GM19452 (cell line): Measurements from ENCODE around the gene RSPH3.
A peak's percentile ranks its signal among the peaks of the same experiment; 100 is the strongest.
"Not testable (repeated sequence)": the region's sequence is repeated elsewhere in the genome, so short reads cannot be mapped to it uniquely, and the experiment has no call there.

Experiments used
- ATAC-seq: cut with Tn5 transposase; IDR thresholded peaks from one replicate; pipeline ENCODE4 v1.9.1; 2021; ENCODE audit not compliant: unreplicated experiment

Gene RSPH3

GRCh38 chr6:159025224-159025623 is 25.2 kb upstream of the RSPH3 start:
- not testable (repeated sequence) for ATAC-seq

DNA sequence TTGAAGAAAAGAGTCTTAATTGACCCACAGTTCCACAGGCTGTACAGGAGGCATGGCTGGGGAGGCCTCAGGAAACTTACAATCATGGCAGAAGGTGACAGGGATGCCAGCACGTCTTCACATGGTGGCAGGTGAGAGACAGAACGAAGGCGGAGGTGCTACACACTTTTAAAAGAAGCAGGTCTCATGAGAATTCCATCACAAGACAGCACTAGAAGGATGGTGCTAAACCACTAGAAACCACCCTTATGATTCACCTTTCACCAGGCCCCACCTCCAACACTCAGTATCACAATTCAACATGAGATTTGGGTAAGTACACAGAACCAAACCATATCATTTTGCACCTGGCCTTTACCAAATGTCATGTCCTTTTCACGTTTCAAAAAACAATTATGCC is 23.9 kb upstream of the RSPH3 start:
- no peak for ATAC-seq

DNA sequence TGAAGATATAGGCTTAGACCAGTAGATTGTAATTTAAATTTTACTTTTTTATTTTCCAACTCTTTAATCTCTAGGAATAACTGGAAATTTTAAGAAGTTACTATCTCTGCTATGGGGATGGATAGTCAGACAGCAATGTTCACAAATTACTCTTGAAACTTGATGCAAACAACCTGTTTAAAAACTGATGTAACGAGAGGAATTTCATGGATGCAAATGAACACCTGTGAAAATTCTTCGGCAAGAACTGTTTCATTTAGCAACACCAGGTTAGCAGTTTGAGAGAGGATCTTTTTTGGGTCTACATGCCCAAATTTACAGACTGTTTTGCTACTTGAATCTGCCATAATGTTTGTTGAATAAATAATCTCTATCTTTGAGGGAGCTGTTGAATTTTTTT is 20.0 kb upstream of the RSPH3 start:
- ATAC-seq: no peak

GRCh38 chr6:159017757-159018559 is 18.0 kb upstream of the RSPH3 start:
- no peak for ATAC-seq

DNA sequence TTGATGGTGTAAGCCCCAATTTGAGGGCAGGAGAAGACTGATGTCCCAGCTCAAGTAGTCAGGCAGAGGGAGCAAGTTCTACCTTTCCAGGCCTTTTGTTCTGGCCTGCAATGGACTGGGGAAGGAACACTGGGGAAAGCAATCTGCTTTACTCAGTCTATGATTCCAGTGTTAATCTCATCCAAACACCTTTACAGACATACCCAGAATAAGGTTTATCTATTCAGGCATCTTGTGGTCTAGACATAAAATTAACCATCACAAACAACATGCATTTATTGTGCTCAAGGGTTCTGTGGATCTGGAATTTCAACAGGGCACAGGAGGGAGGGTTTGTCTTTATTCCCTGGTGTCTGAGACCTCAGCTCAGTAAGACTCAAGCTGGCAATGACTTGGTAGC is 14.4 kb upstream of the RSPH3 start:
- ATAC-seq: no peak

GRCh38 chr6:159013229-159013628 is 13.2 kb upstream of the RSPH3 start:
- no peak for ATAC-seq

- ATAC-seq: no peak
These were observed 12.2 kb upstream of the RSPH3 start for GRCh38 chr6:159012201-159012600.

GRCh38 chr6:159010037-159010612 is 10.1 kb upstream of the RSPH3 start:
- ATAC-seq: not testable (repeated sequence)

GRCh38 chr6:159008656-159009288 is 8.8 kb upstream of the RSPH3 start:
- peak; percentile 69 for ATAC-seq

DNA sequence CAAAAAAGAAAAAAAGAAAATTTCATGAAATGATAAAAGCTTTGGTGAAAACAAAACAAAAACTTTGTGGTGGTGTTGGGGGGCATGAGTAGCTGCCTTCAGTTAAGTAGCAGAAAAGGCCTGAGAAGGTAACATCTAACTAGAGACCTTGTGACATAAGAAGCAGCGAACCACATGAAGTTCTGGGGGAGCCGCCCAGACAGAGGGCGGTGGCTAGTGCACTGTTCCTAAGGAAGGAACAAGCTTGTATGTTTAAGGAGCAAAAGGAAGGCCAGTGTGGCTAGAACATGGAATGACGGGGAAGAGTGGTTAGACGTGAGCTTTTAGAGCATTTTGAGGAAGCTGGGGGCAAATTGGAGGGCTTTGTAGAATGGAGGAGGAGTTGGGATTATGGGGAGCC is 7.5 kb upstream of the RSPH3 start:
- no peak for ATAC-seq

GRCh38 chr6:159005436-159005835 is 5.4 kb upstream of the RSPH3 start:
- no peak for ATAC-seq

DNA sequence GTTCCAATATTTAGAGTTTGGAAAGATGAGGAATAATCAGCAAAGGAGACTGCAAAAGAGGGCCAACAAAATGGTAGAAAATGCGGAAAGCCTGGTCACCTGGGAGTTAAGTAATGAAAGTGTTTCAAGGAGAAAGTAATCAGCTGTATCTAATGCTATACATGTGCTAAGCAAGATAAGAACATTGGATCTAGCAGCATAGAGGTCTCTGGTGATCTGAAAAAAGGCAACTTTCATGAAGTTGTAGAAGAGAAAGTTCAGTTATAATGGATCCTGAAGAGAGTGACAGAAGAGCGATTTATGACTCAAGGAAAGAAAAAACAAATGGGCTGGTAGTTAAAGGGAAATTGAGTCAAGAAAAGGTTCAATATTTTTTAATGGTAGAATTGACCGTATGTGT is 4.6 kb upstream of the RSPH3 start:
- no peak for ATAC-seq

- ATAC-seq: no peak
These were observed 2.6 kb upstream of the RSPH3 start for GRCh38 chr6:159002432-159003155.

GRCh38 chr6:158999154-158999665 is 792 bp downstream of the RSPH3 start:
- peak; percentile 23 for ATAC-seq

- no peak for ATAC-seq
These were observed 3.1 kb downstream of the RSPH3 start for GRCh38 chr6:158996856-158997255.

DNA sequence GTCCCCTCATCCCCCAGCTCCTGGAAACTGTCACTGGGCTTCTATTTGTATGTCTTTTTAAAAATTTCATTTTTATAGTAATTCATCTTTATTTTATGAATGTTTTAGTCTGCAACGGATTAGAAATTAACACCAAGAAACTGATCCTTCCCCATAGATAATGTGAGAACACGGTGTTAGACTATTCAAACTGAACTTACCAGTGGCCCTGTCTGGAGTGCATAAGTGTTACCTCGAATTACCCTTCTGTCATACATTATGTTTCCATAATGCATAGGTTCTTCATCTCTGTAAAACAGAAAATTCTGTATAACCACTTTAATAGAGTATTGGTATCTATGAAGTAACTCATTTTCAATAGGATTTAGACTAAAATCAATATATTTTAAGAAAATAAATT is 6.4 kb downstream of the RSPH3 start:
- ATAC-seq: no peak

GRCh38 chr6:158991017-158991723 is 8.8 kb downstream of the RSPH3 start:
- ATAC-seq: no peak

GRCh38 chr6:158989711-158990110 is 10.3 kb downstream of the RSPH3 start:
- not testable (repeated sequence) for ATAC-seq

DNA sequence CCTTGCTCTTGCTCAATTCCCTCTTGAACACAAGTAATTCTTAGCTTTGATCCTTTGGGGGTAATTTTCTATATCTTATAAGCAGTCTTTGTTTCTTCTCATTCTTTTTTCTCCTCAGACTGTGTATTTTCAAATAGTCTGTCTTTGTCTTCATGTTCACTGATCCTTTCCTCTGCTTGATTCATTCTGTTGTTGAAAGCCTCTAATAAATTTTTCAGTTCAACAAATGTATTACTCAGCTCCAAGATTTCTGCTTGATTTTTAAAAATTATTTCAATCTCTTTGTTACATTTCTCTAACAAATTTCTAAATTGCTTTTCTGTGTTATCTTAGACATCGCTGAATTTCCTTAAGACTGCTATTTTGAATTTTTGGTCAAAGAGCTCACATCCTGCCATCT is 11.5 kb downstream of the RSPH3 start:
- no peak for ATAC-seq

- no peak for ATAC-seq
These were observed 12.3 kb downstream of the RSPH3 start for GRCh38 chr6:158987657-158988056.

GRCh38 chr6:158978757-158979156 is 21.2 kb downstream of the RSPH3 start:
- no peak for ATAC-seq
